HG03064 (cell line): ENCODE results near the gene ADCY5.

ENCODE experiments used
- ATAC-seq: cut with Tn5 transposase; IDR thresholded peaks from one replicate; pipeline ENCODE4 v1.9.1; 2021; ENCODE audit warnings: low read depth; ENCODE audit not compliant: unreplicated experiment

The ADCY5 gene

DNA sequence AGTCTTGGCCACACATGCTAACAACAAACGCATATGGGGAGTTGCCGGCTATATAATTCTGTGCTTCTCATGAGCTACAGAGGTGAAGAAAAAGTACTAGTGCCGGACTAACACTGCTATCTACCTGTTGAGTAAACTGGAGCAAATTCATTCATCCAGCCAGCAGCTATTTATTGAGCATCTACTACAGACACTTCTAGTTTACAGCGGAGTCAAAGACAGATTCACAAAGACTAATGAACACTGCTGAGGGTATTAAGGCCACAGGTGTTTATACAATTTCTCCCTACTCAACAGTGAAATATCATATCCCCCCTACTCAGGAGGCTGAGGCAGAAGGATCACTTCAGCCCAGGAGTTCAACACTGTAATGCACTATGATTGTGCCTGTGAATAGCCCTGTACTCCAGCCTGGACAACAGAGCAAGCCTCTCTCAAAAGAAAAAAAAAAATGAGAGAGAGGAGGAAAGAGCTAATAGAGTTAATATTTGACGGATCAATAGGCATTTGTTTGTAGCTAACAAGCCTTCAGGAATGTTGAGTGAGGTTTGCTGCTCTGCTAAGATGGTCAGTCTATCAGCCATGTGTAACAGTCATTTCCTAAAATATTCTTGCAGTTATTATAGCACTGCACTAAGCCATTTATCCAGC is 17.8 kb downstream of the ADCY5 start:
- ATAC-seq = no peak

DNA sequence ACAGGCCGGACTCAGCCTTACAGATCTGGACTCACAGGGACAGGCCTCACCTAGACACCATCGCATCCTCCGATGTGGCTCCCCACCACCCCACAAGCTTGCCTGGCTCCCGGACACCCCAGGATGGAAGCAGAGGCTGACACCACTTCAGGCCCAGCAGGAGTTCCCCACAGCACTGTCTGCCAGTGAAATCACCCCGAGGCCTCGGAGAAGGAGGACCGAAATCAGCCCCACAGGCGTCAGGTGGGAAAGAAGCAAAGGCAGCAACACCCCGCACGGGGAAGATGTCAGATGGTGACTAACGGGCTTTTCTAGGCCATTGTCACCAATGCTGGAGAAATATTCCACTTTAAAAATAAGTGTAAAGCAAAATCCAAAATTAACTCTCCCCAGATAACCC is 18.6 kb downstream of the ADCY5 start:
- ATAC-seq = no peak

DNA sequence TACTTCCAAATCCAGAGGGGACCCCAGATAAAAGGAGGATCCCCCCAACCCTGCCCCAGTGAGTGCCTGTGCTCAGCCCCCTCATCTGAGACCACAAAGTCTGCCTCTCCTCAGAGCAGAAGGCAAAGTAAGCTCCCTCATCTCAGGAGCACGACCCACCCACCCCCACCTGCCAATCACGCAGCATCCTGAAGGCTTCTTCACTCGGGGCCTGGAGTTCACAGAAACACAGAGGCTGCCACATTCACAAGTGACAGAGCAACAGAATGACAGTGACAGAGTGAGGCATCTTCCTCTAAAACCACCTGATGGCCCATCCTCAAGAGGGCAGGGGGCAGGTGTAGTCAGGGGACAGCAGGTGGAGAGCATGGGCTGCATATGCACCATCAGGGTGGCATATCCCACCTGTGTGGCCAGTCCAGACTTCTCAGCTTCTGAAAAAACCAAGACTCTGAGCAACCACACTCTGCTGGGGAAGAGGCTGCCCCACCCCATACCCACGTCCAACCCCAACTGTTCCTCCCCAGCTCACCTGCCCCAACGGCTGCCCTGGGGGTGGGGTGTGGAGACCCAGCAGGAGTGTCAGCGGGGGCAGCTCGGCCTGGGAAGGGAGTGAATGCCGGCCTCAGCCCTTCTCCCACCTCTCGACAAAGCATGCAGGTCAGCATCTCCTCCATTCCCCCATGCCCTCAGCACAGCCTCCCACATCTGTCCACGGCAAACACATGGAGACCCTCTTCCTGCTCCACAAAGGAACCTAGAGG is 19.3 kb downstream of the ADCY5 start:
- ATAC-seq = no peak

DNA sequence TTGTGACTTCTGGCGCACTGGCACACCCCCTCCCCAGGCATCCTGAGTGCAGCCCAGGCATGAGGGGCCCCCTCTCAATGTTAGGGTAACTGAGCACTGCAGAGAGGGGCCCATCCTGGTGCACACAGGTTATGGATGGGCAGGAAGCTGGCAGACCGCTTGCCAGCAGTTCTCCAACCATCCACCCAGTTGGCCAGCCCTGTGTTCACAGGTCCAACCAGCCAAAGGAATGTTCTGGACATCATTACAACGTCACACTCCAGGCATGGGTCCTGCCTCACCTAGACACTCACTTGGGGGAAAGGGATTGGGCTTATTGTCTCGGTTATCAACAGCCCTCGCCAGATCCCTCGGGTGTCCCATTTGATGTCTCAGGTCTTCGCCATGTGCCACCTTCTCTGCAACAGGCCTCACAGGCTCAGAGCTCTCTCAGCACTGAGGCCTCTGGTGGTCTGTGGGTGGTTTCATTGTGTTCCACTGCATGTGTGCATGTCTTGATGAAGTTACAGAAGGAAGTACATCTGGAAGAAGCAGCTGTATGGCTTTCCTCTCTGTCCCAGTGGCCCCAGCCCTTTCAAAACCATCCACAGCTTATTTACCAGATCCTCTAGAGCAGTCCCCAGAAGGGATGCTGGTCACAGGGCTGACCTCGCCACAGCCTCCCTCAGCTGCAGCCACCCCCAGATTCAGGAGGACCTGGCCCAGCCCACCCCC is 23.7 kb downstream of the ADCY5 start:
- no peak for ATAC-seq

DNA sequence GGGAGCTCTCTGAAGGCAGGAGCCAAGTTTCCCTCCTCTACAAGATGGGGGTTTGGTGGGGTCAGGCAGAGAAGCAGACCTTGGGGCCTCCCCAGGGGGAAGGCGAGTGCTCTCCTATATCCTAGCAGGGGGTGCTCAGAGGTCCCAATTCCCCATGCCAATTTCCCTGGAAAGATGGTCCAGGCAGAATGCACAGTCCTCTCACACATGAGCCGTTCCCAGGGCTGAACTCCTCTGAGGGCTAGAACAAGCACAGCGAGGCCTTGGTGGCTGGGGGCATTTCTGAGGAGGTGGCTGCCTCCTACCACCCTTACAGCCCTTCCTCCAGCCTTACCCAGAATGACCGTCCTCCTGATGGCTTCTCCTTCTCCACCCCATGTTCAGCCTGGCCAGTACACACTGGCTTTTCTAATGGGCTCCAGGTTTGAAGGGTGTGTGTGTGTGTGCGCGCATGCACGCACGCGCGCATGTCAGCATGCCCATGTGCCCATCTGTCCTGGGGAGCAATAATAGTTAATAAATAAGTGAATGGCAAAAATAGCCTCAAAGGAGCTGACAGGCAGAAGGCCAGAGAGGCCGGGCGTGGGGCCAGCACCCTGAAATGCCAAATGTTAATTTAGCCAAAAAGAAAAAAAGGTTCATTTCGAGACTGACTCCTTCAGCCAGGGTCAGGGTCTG is 24.4 kb downstream of the ADCY5 start:
- no peak for ATAC-seq

DNA sequence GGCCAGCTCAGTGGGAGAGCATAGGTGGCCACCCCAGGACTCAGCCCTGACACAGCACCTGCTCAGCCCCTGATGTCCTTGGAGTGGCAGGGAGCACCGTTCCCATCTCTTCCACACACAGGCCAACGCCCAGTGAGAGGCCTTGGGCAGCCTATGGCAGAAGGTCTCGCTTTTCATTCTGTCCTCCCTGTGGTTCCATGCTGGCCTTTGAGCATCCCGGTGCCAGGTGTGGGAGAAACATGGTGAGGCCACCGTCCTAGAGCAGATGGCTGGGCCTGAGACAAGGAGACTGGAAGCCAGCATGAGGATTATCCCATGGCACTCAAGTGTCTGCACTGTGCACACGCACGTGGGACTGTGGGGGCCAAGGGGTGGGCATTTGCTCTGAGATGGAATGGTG is 25.1 kb downstream of the ADCY5 start:
- no peak for ATAC-seq

DNA sequence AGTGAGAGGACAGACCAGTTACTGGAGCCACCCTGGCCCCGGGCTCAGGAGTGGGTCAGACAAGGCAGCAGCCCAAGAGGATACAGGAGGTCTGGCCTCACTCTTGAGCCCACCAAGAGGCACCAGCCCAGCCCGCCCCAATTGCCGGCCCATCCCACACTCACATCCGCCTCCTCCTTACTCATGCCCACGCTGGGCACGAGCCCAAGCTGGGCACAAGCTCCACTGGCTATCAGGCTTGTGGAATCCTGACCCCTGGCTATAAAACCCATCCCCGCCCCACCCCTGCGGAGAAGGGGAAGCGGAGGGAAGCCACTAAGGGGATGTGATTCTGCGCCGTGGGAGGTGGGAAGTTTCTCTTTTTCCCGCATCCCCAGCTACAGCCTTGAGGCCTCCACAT is 25.9 kb downstream of the ADCY5 start:
- ATAC-seq = no peak

DNA sequence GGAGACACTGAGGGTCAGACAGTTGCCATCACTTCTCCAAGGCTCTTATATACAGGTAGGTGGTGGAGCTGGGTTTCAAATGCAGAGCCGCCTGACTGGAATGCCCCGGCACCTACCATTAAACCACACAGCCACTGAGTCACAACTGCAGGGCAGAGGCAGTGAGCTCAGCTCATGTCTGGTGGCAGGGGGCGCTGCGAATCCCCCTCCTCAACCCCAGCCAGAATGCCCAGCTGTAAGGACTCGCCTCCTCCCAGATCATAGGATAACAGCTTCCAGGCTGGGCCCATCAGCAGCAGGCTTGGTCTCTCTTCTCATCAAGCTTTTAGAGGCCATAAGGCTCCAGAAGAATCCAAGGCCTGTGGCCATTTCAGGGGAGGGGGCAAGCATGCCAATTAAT is 26.4 kb downstream of the ADCY5 start:
- no peak for ATAC-seq

DNA sequence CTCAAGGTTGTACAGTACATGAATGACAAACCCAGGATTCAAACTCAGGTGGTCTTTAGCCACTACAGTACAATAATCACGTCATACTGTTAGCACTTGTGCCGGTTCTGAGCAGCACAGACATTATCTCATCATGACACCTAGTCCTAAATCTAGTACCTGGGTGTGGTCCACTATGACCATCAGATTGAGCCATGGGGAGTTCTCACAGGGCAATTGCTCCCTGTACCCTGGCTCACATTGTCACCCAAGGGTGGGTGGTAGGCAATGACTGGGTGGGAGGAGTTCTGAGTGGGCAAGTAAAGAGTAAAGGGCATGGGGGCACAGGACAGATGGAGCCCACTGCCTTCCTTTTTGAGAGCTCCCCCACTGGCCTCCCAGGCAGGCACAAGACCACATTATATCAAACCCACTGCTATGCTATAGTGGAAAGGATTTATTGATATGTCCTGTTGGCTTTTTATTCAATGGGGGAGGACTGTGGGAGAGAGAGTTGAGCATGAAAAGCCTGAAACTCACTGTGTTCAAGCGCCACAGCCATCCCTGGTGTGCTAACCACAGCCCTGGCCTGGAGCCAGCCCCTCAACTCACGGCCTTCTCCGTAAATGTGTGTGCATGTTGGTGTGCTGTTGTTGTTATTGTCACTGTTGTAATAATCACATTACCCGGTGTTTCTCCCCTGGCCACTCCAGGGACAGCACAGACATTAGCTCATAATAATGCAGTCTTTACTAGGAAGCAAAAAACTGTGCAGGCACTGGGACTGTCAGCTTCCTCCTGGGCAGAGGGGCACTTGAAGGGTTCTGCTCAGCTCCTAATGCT is 27.3 kb downstream of the ADCY5 start:
- ATAC-seq = no peak

DNA sequence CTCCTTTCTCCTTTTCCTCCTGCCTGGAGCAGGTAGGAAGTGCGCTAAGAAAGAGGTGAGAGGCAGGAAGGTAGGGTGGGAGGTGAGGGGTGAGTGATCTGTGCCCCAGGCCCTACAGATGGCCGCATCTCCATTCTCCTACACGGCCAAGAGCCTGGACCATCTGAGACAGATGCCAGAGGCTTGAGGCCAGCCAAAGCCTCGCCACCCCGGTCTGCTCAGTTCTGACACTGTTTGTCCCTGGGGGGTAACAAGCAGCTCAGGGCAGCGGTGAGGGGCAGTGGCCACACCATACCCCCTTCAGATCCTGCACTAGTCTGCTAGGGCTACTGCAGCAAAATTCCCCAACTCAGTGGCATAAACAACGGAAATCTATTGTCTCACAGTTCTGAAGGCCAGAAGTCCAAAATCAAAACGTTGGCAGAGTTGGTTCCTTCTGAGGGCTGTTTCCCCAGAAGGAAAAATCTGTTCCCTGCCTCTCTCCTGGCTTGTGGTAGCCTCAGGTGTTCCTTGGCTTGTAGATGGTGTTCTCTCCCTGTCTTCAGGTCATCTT is 28.4 kb downstream of the ADCY5 start:
- no peak for ATAC-seq

DNA sequence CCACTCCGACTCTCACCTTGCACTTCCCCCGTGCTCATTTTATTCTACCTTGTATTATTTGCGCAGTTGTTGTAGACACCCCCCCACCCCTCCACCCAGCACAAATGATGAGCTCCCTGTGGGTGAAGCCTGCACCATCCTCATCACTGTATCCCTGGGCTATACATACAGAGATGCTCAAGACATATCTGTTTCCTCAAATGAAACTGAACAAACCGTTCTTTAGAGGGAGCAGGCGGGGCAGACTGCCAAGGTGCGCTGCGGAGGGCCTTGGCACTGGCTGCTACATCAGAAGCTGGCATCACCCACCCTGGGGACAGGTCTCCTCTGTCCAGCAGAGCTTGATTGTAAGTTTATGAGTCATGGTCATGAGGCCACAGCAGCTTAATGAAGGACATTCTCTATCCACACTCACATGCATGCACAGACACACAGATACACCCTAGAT is 29.0 kb downstream of the ADCY5 start:
- no peak for ATAC-seq

DNA sequence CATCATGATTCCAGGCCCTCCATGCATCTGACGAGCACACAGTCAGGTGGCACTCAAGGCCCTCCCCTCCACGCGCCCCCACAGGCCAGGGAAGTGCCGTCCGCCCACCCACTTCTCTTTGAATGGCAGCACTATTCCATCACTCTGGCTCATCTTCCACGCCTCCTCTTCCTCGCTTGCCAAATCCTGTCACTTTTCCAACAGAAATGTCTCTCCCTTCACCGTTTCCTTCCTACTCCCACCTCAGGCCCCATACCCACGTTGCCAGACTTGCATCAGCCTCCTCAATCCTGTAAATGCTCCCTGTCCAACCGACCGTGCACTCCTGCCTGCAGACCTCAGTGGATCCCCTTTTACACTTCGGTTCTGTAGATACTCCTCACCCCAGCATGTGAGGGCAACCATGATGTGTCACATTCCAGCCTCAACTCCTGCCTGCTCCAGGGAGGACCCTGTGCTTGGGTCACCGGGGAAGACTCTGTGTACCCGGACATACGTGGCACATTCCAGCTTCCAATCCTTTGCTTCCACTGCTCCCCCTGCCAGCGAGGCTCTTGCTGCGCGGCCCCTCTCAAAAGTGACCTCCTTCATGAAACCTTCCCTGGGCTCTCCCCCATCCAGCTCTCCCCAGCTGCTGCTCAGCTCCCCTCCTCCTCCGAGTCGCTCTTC is 29.6 kb downstream of the ADCY5 start:
- no peak for ATAC-seq

DNA sequence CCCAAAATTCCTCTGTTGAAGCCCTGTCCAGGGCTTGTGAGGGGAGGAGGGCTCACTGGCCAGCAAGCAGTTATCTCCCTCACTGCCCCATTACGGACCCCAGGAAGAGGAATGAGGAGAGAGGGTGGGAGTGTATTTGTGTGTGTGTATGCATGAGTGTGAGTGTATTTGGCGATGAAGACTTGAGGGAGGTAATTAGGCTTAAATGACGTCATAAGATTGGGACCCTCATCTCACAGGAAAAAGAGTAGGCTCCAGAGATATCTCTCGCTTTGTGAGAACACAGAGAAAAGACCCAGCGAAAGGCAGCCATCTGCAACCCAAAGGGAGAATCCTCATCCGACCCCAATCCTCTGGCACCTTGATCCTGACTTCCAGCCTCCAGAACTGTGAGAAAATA is 32.2 kb downstream of the ADCY5 start:
- no peak for ATAC-seq

DNA sequence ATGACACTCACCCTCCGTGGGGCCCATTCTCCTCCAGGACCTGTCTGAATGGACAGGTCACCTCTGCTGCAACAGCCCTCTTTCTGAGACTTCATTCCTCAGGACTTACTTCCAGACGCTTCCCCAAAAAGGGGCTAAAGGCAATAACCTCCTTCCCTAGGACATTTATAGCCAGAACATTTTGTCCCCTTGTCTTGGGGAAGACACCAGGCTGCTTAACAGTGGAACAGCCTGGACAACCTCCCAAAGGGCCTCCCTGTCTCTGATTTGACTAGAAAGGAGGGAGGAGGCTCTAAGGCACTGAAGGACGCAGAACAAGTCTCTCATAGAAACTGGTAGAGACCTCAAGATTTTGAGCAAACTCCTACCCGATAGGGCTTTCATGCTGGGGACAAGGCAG is 32.7 kb downstream of the ADCY5 start:
- ATAC-seq = no peak

DNA sequence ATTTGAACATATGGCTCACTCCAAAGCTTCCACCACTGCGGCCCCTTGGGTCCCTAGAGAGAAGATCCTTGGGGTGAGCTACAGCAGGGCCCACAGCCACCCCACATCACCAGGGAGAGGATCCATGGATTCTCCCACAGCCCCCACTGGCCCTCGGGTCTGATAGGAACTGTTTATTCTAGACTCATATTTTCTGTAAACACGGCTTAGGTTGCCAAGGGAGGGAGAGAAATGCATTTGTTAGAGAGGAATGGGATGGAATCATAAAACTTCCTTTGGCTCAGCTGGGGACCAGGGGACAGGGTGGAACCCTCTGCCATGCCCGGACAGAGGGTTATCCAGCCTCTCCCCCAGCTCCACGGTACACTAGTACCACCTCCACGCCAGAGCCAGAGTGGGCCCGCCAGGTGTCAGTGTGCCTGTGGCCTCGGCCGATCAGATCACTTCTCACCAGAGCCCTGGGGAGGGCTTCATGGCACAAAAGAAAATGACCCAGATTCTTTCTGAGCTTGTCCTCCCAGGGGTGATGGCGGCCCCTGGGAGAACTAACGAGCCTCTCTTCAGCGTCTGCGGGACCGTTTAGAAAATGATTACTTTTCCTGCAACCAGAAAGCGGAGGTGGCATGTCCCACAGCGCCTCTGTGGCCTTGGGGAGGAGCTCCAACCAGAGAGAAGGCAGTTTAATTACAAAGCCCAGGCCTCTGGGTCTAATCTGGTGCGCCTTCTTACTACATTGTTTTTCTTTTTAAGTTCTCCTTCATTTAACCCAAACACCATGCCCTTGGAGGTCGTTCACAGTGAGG is 33.7 kb downstream of the ADCY5 start:
- no peak for ATAC-seq

DNA sequence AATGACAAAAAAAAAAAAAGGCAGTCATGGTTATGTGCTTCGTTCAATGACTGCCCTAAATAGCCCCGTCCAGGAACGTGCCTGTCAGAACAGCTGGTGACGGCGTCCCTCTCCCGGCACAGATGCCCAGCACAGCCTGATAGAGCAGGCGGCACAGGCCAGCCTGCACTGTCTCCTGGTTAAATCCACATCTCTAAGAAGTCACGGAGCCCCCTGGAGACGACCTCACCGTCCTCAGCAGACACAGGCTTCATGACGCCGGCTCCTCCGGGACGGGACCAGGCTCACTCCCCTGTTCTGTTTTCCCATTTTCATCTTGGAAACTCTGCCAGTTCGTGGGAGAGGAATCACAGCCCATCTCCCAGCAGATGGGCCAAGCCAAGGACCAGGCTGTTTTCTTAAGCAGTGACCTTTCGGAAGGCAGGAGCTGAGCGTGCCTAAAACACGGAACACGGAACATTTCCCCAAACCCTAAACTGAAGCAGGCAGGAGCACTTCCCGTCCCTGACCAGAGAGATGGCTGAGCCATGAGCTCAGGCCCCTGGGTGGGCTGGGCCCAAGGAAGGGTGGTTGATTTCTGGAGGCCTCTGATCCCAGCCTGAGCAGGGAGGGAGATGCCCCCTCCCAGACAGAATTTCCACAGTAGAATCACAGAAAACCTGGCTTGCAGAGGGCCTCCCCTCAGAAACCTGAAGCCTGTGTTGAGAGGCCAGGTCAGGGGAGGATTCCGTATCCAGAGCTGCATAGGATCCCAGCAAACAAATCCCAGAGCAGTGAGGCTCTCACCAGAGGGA is 35.9 kb downstream of the ADCY5 start:
- no peak for ATAC-seq

DNA sequence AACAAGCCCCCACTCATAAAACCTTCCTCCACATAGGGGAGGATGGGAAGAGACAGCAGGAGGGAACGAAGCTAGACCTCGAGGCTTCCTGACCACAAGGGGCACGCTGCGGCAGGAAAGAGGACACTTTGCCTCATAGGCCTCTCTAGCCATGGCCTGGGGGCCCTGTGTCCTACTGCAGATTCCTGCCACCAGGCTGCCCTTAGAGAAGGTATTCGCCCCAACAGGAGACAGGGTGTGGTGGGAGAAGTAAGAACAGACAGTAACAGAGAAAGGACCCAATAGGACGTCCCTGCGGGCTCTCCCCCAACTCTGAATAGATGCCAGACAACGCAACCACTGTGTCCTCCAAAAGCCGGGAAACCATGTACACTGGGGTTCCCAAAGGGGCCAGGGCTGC is 36.8 kb downstream of the ADCY5 start:
- ATAC-seq = no peak
